GM23248 (cell line): ENCODE data around the gene CDC40.

Source experiments
- EZH2 ChIP-seq: fragments of 200-600 bp; sonication (generic); IDR thresholded peaks from 2 replicates; pipeline ENCODE4 v1.6.1; 2018; ENCODE audit warnings: antibody characterized with exemption, mild to moderate bottlenecking; ENCODE audit not compliant: insufficient read depth, poor library complexity, severe bottlenecking
- EZH2phosphoT487 ChIP-seq: fragments of 200-600 bp; sonication (generic); IDR thresholded peaks from 2 replicates; pipeline ENCODE4 v1.6.1; 2018; ENCODE audit warnings: antibody characterized with exemption, moderate library complexity, mild to moderate bottlenecking, low read depth; ENCODE audit not compliant: insufficient read depth

GRCh38 chr6:110198561-110198960 is 18.3 kb downstream of the CDC40 start:
- TF ChIP-seq EZH2phosphoT487 (no peak), EZH2 (no peak)
